GM04504 (cell line): ENCODE data around the gene NDUFA11.
A peak's percentile ranks its signal among the peaks of the same experiment; 100 is the strongest.

Experiments
- DNase-seq: peaks from one replicate; pipeline ENCODE4 v3.0.0-alpha.2; 2012; ENCODE audit warnings: low read depth

NDUFA11 gene

DNA sequence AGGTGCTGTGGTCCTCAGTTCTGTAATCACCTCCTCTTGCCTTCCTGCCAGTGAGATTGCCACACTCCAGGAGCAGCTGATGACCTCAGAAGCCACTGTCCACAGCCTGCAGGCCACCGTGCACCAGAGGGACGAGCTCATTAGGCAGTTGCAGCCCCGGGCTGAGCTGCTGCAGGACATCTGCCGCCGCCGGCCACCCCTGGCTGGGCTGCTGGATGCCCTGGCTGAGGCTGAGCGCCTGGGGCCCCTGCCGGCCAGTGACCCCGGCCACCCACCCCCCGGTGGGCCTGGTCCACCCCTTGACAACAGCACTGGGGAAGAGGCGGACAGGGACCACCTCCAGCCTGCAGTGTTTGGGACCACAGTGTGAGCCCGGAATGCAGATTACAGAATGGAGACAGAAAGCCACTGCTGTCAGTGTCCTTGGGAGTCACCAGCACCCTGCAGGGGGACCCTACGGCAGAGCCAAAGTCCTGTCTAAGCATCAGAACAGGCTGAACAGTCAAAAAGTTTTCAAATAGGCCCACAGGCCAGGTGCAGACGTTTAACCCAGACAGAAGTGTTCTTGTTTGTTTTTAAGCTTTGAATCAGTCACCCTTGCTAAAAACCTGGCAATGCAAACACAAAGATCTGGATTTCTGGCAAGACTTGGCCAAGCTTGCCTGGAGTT lies 5.3 kb upstream of the NDUFA11 start:
- DNase-seq = no peak

DNA sequence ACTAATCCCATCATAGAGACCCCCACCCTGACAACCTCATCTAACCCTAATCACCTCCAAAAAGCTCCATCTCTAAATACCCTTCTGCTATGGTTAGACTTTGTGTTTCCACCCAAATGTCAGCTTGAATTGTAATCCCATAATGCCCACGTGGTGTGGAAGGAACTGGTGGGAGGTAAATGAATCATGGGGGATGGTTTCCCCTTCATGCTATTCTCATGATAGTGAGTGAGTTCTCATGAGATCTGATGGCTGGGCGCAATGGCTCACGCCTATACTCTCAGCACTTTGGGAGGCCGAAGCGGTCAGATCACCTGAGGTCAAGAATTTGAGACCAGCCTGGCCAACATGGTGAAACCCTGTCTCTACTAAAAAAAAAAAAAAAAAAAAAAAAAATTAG lies 3.7 kb upstream of the NDUFA11 start:
- no peak for DNase-seq

DNA sequence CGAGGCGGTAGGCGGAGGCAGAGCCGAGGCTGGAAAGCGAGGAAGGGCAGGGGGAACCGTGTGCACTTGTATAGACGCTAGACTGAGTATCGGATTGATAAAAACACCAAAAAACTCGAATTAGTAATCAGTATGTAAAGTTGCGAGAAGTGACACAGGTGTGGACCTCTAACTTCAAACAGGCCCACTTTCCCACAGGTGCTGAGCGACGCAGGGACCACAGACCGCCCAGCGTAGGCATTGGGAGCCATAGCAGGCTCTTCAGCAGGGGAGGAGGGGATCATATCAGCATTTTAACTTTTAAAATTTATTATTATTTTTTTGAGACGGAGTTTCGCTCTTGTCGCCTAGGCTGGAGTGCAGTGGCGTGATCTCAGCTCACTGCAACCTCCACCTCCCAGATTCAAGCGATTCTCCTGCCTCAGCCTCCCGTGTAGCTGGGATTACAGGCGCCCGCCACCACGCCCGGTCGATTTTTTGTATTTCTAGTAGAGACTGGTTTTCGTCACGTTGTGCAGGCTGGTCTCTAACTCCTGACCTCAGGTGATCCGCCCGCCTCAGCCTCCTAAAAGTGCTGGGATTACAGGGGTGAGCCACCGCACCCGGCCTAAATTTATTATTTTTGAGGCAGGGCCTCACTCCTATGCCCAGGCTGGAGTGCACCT lies 1.7 kb upstream of the NDUFA11 start:
- no peak for DNase-seq

DNA sequence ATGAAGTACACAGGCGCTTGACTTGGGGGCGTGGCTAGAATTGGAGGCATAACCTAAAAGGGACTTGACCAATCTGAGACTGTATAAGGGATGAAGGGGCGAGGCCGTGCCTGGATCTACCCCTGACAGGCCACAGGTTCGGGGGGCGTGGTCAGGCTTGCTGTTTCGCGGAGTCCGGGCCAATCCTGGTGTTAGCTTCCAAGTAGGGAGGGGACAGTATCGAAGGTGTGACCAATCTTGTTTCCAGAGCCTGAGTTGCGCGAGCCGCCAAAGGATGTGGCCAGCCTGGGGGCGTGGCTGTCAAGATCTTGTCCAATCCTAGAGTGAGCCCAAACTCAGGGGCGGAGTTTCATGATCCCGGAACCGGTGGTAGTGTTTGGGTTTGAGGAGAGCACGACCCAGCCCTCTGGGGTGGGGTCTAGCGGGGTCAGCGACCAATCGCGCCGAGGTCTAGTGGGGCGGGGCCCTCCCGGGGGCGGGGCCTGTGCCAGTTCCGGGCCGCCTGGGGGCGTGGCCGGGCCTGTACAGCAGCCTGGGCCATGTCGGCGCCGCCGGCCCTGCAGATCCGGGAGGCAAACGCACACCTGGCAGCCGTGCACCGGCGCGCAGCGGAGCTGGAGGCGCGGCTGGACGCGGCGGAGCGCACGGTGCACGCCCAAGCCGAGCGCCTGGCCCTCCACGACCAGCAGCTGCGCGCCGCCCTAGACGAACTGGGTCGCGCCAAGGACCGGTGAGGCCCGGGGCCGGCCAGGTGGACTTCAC lies 943 bp upstream of the NDUFA11 start, which contains the start of gene VMAC:
Gene VMAC, plus strand, starts transcription at position 521 of the 762 bp plus-strand sequence. Its CDS starts 19 bp downstream, at position 540.
- peak; percentile 100 for DNase-seq

DNA sequence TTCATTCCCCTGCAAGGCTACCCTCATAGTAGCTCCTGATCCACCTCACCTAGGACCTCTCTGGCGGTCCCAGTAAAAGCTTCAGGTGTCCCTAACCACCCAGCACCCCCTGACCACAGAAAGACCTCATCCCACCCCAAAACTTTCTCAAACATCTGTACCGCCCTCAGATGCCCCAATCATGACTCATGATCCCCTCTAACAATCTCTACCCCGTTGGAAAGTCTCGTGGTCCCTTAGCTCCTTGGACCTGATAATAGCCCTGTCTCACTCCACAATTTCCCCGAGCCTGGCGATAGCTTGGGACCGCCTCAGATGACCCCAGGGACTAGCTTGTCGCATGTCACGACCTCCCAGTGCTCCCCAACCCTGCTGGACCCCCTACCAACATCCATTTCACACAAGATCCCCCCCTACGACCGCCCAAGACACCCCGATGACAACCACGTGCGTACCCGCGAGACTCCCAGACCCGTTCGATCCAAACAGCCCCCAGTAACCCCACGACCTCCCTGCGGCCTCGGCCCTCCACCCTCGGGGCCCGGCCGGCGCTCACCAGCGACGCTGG lies 450 bp downstream of the NDUFA11 start:
- DNase-seq = no peak

DNA sequence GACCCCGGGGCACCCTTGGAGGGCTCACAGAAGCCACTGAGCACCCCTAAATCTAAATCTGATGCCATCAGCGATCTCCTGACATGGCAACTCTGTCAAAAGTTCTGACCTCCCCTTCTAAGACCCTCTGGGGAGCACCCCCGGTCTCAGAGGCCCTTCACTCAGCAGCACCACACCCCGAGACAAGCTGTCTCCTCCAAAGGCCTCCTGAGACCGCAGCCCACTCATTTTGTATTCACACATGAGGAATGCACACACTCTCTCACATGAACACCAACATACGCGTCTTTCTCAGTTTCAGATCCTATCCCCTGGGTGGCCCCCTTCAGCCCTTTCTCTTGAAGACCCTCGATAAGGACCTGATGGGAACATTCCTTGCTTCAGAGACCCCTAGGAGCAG lies 2.6 kb downstream of the NDUFA11 start:
- no peak for DNase-seq

DNA sequence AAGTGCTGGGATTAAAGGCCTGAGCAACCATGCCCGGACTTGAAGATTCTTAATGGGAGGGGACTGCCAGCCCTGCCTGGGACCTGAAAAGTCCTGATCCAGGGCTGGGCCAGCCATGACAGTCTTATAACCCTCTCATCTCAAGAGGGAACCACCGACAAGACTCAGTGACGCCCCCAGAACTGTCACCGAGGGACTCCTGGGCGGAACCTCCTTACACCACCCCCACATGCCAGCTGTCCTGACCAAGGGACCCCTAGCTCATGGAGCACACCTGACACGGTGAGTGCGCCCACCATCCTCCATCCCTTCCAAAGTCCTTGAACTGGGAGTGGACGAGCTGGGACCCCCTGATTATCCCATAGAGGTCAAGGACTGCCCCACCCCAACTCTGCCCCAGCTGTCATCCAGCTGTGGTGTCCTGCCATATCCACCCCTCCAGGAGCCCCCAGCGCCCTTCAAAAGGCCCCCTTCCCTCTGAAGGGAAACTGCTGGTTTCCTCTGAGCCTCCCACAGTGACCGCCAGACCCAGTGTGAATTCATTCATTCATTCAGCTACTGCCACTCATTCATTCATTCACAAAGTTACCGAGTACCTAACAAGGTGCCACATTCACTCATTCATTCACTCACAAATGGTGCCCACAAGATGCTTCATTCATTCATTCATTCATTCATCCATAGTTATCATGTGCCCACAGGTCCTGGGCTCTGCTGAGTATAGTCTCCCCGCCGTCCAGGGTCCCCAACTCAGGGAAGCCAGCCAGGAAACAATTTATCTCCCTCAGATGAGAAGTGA lies 3.7 kb downstream of the NDUFA11 start:
- no peak for DNase-seq

DNA sequence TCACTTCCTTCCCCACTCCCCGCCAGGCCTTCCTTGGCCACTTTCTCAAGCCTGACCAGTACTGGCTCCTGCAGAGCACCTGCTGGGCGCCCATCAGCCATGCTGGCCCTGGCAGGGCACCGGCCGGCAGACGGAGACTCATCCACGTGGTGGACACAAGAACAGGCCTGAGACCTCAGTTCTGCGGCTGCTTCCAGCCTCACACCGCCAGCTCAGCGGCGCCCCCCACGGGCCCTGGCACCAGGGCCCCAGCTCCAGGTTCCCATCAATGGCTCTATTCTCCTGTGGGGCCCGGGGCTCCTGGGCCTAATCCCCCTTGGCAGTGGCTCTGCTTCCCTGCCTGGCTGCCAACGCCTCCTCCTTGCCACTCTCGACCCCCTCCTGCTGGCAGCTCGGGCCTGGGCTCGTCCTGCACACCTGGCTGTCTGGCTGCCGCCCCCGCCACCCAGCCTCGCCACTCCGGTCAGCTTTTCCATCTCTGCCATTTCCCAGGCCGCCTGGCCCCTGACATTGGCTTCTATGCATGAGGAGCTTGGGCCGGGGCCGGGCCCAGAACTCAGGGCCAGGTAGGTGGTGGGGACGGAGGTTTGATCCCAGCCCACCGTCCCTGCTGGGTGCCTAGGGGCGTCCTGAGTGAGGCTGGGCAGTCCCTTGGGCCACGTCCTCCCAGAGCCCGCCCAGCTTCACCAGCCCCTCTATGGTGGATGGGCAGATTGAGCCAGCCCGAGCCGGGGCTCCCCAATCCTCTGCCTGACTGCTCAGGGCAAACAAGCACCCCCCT lies 6.2 kb downstream of the NDUFA11 start:
- no peak for DNase-seq

DNA sequence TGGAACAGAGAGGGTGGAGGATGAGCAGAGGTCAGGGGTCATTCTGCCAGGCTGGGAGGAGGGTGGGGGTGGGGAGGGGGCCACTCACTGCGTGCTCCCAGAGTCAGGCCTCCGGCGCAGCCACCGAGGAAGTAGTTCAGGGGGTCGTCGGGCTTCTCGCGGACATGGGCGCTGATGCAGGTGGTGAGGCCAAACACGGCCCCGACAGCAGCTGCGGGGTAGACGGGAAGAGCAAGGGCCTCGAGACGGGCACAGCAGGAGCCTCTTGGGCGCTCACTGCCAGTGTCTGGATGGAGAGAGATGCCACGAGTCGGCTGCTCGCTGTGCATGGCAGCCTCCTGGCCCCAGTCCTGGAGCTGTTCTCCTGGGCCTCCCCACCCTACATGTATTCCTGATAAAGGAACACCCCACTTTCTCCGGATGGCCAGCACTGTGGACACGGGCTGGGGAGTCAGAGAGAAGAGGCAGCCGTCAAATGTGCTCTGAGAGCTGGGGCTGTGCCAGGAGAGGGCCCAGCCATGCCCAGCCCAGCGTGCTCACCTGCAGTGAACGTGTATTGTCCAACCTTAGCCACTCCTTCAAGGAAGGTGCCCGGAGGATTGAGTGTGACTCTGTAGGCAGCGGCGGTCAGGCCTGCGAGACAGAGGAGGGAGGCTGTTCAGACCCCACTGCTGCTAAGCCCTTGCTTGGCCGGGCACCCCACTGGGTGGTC lies 7.1 kb downstream of the NDUFA11 start:
- DNase-seq = no peak

DNA sequence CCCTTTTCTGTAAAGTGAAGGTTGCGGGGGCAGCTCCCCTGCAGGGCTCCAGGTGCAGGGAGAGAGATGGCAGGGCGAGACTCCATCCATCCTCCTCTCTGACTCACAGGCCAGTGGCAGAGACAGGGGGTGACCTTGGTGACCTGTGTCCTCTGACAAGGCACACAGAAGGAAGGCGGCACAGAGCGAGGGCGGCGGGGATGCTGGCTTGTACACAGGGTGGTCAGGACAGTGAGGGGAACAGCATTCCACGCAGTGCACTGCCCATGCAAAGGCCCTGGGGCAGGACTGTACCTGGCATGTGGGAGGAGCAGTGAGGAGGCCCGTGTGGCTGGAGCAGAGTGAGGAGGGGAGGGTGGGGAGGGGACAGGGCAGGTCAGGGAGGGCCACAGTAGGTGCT lies 7.7 kb downstream of the NDUFA11 start:
- DNase-seq = no peak

DNA sequence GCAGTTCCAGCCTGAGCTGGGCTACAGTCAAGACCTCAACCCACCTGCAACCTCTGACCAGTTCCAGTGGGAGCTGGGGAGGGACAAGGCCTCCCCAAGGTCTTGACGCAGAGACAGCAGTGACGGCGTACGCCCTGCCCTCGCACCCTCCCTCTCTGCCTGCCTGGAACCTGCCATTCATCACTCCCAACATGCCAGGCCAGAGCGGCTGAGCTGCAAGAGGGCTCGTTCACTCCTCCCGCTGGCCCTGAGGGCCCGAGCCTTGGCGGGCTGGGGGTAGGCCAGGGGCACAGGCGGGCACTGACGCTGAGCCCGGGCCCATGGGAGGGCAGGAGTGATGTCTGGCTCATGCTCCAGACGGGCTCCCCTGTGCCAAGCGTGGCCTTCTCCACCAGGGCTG lies 8.2 kb downstream of the NDUFA11 start:
- no peak for DNase-seq

DNA sequence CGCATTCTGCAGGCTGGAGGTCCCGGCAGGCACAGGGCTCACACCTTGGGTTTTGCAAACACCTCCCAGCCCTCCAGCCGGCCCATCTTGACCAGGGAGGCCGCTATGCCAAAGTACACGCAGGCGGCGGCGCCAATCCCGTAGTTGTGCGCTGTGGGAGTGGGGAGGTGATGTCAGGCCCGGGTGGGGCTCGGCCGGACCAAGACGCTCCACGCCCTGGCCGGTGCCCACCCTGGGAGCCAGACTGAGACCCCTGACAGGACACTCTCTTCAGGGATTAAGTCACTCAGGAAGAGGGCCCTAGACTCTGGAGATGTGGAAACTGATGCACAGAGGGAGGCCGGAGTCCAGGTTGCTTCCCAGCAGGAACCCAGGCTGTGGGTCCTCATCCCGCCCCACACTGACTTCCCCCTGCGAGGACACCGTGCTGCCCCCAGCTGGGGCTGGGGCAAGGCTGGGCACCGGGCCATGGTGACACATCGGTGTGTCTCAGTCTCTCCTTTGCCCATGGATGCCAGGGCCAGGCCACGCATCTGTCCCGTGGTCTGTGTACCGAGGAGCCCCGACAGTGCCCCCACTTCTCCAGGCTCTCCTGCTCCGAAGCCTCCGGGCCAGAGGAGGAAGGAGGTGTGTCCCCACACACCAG lies 8.8 kb downstream of the NDUFA11 start:
- DNase-seq = no peak

DNA sequence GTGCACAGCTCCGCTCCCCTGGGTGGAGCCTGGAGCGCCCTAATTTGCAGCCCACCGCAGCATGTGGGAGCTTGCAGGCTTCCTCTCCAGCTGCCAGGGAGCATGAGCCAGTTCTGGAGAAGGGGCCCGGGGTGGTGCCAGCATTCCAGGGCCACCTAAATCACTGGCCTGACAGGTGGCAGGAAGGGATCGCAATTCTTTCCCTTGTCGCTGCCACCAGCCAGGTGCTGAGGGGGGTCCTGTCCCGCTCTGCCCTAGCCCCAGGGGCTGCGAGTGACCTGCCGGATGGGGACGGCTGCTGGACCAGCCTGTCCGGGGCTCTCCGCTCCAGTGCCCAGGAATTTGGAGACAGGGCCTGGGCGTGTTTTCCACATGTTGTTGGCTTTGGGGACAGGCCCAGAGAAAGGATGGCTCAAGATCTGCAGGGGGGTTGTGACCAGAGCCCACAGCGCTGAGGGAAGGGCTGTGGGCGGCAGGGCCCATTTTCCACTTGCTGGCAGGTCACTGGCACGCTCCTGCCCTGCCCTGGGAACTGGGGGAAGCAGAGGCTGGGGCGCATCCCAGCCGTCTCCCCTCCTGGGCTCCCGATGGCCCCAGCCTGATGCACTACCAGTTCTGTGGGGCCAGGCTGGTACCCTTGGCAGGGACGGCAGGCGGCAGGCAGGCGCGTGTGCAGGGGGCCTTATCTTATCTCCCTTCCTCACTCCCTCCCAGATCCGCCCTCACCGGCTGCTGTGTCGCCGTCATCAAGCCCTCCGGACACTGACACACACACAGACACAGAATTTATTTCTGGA lies 9.5 kb downstream of the NDUFA11 start:
- DNase-seq = no peak

DNA sequence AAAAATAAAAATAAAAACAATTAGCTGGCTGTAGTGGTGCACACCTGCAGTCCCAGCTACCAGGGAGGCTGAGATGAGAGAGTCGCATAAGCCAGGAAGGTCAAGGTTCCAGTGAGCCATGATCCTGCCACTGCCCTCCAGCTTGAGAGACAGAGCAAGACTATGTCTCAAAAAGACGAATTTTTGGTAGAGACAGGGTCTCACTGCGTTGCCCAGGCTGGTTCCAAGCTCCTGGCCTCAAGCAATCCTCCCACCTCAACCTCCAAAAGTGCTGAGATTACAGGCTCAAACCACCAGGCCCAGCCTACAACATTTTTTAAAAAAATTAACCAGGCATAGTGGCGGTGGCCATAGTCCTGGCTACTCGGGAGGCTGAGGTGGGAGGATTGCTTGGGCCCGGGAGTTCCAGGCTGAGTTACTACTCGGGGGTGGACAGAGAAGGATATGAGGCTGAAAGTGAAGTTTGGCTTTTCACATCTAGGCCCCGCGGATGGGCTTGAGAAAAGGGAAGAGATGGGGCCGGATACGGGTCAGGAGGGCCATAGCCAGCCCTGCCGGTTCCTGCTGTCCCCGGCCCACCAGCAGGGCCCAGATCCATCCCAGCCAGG lies 10.2 kb downstream of the NDUFA11 start:
- DNase-seq = no peak

DNA sequence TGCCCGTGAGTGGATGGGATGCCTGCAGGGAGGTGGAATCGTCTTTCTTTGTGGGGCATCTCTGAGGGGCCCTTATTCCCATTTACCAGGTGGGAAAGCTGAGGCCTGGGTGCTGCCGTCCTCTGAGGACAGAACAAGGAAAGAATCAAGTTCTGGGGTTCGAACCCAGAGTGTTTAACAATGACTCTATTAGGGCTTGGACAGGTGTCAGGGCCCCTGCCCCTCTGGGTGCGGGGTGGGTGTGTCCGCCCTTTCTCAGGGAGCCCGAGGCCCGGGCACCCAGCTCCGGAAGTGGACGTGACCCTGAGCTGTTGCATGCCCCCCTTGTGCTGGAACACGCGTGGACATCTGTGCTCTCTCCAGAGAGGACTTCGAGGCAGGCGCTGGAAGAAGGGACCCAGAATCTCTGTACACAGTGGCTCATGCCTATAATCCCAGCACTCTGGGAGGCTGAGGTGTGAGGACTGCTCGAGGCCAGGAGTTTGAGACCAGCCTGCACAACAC lies 10.8 kb downstream of the NDUFA11 start:
- DNase-seq = no peak

DNA sequence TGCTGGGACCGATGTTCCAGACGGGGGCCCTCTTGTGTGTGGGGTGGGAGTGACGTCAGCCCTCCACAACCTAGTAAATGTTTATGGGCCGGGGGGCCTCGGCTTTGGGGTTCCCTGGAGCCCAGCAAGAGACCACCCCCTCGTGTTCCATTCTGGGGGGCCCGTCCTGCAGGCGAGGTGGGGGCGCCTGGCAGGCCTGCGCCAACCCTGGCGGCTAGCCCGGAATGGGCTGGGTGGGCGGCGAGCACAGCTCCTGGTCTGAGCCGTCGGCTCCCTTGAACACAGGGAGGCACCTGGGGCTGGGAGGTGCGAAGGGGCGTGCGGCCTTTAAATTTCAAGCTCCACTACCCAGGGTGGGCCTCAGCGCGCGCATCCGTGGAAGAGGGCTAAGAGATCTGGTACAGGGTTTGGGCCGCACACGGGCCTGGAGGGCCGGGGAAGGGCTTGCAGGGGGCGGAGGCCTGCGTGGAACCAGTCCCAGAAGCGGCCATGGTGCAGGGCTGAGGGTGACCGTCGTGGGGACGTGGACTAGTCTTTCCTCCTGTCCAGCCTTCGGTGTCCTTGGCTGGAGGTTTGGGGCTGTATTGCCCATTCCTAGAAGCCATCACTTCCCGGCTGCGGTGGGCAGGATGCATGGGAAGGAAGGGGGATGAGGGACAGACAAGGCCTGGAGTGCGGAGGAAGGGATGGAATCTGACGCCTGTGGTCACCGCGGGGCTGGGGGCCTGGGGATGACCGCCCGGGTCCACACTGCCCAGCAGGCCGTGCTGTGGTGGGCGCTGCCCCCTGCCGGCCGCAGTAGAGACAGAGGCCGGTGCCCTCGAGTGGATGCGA lies 11.4 kb downstream of the NDUFA11 start:
- no peak for DNase-seq

DNA sequence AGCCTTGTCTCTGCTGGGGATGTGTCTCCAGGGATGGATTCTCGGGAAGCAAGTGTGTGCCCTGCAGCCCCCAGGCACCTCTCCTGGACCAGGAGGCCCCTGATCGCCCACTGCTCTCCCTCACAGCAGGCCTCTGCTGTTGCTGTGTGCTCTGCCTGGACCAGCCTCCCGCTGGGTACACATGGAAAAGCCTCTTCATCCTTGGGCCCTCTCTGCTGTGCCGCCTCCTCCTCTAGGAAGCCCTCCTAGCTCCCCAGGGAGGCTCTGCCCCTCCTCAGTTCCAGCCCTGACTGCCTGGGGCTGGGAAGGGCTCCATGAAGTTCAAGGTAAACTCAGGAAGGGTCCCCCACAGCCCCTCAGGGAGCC lies 12.0 kb downstream of the NDUFA11 start:
- no peak for DNase-seq

DNA sequence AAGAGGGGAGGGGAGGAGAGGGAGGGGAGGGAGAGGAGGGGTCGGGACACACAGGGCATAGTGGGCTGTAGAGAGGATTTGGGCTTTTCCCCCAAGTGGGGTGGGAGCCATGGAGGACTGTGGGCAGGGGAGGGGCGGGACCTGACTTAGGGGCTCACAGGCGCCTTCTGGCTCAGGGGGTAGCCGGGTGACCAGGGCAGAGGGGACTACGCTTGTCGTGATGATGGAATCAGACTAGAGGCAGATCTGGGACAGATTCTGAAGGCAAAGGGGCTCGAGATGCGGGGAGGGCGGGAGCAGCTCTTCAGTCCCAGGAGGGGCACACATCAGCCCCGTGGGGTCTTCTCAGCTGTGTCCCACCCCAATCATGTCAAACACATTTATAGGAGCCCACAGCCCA lies 13.5 kb downstream of the NDUFA11 start:
- DNase-seq = no peak
